ENCODE data around the gene ECPAS. TPM values are rescaled to one million over a fixed set of nuclear protein-coding genes. Genes with fewer than 3 reads are reported as not detected.

ECPAS gene
- total and polyA plus RNA-seq, 3 donors from 2014 or later, result 74.1 to 122 (median 90.0) TPM

GRCh38 chr9:111320631-111321030 is 163.6 kb downstream of the ECPAS start:
- Histone ChIP-seq H3K4me1 (no peaks in the 10 kb centered on the region), H3K9me3 (no peaks in the 10 kb centered on the region), H3K36me3 (ENCODE audit: low read depth, missing control alignments) (no peaks in the 10 kb centered on the region), H3K27ac (no peak overlapping the region), H3K4me3 (no peak overlapping the region), H3K27me3 (no peaks in the 10 kb centered on the region)
- no peak for TF ChIP-seq POLR2A (IDR thresholded peaks at IDR 0.05)
- TF ChIP-seq, protein P1, sequence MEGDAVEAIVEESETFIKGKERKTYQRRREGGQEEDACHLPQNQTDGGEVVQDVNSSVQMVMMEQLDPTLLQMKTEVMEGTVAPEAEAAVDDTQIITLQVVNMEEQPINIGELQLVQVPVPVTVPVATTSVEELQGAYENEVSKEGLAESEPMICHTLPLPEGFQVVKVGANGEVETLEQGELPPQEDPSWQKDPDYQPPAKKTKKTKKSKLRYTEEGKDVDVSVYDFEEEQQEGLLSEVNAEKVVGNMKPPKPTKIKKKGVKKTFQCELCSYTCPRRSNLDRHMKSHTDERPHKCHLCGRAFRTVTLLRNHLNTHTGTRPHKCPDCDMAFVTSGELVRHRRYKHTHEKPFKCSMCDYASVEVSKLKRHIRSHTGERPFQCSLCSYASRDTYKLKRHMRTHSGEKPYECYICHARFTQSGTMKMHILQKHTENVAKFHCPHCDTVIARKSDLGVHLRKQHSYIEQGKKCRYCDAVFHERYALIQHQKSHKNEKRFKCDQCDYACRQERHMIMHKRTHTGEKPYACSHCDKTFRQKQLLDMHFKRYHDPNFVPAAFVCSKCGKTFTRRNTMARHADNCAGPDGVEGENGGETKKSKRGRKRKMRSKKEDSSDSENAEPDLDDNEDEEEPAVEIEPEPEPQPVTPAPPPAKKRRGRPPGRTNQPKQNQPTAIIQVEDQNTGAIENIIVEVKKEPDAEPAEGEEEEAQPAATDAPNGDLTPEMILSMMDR (IDR thresholded peaks at IDR 0.05), result no peak
- no peak for DNase-seq
- WGBS, 2 donors, result 50 to 68% methylated on average over 3 of the region's 3 CpGs
- intact Hi-C loops (cut with DNase I; ENCODE audit: low total_unique reads), result no loop called here

- Histone ChIP-seq H3K9me3 (no peaks in the 10 kb centered on the region), H3K27me3 (no peaks in the 10 kb centered on the region), H3K4me3 (no peak overlapping the region), H3K27ac (no peak overlapping the region), H3K4me1 (no peaks in the 10 kb centered on the region), H3K36me3 (ENCODE audit: low read depth, missing control alignments) (no peaks in the 10 kb centered on the region)
- no peak for DNase-seq
- TF ChIP-seq, protein P1 (IDR thresholded peaks at IDR 0.05), result no peak
- no peak for TF ChIP-seq POLR2A (IDR thresholded peaks at IDR 0.05)
- intact Hi-C loops (cut with DNase I; ENCODE audit: low total_unique reads), result no loop called here
- WGBS, 2 donors, result 67 to 92% methylated on average over 3 of the region's 3 CpGs
Measured at GRCh38 chr9:111316796-111317195, 167.4 kb downstream of the ECPAS start.

Small RNA genes lying within 50 kb of the gene (small RNA-seq; reads per million reads assigned to genes)
- 0 reads per million in 2 donors for gene RNA5SP294

Other genes with a start within 250 kb of the ECPAS start
- gene OR2K2, start 154.2 kb downstream of the ECPAS start, total RNA-seq, result 1 to 10 TPM in 1 of 2 donors, under 1 TPM in 1; 0.47 to 1.1 TPM
- 0.33 TPM for gene OR2K2, start 154.2 kb downstream of the ECPAS start, polyA plus RNA-seq (ENCODE audit: insufficient read depth, low read depth, low replicate concordance)
- gene ZNF483, start 40.8 kb upstream of the ECPAS start, total RNA-seq, result 10 to 100 TPM; 25.1 to 28.6 TPM
- gene ZNF483, start 40.8 kb upstream of the ECPAS start, polyA plus RNA-seq (ENCODE audit: insufficient read depth, low read depth, low replicate concordance), result 10.5 TPM
- 10 to 100 TPM; 20.9 TPM for gene PTGR1, start 115.3 kb upstream of the ECPAS start, total RNA-seq
- 26.6 TPM for gene PTGR1, start 115.3 kb upstream of the ECPAS start, polyA plus RNA-seq (ENCODE audit: insufficient read depth, low read depth, low replicate concordance)
- gene DNAJC25, start 147.0 kb upstream of the ECPAS start, total RNA-seq, result 10 to 100 TPM; 15.7 to 15.9 TPM
- 10.0 TPM for gene DNAJC25, start 147.0 kb upstream of the ECPAS start, polyA plus RNA-seq (ENCODE audit: insufficient read depth, low read depth, low replicate concordance)
- 10 to 100 TPM; 37.1 to 38.3 TPM for gene GNG10, start 177.2 kb upstream of the ECPAS start, total RNA-seq
- gene GNG10, start 177.2 kb upstream of the ECPAS start, polyA plus RNA-seq (ENCODE audit: insufficient read depth, low read depth, low replicate concordance), result 35.9 TPM

Measured in testis (tissue), 3 donors.